CD4-positive, CD25-positive, alpha-beta regulatory T cell (primary cell): ENCODE results near the gene TLX2. TPM values are rescaled to one million over a fixed set of nuclear protein-coding genes. Genes with fewer than 3 reads are reported as not detected.

Experiments
- ATAC-seq, 2 donors: fragments of 150-1000 bp; cut with Tn5 transposase; one replicate each; pipeline ENCODE4 v1.10.0; 2021; ENCODE audit warnings: low read depth in 2 of 2, moderate number of reproducible peaks in 2 of 2, moderate library complexity in 1 of 2
- DNase-seq, 3 donors: peaks; one replicate each; pipeline versions ENCODE4 v3.0.0 to v3.0.0-alpha.2; 2012 to 2022; ENCODE audit warnings: mixed read lengths in 1 of 3
- H3K27ac ChIP-seq: one replicate; pipeline ENCODE4 v1.7.0; 2013; ENCODE audit warnings: mild to moderate bottlenecking, low read length; ENCODE audit not compliant: insufficient read depth, poor library complexity, severe bottlenecking
- H3K27me3 ChIP-seq: one replicate; pipeline ENCODE4 v1.7.0; 2013; ENCODE audit warnings: low read length; ENCODE audit not compliant: control insufficient read depth, insufficient read depth
- H3K36me3 ChIP-seq: one replicate; pipeline ENCODE4 v1.7.0; 2013; ENCODE audit warnings: mild to moderate bottlenecking, low read length, moderate library complexity; ENCODE audit not compliant: control insufficient read depth, insufficient read depth
- H3K4me1 ChIP-seq: 2 replicates; pipeline ENCODE4 v1.7.0; 2013; ENCODE audit warnings: mild to moderate bottlenecking, low read length; ENCODE audit not compliant: insufficient read depth, control insufficient read depth, poor library complexity, severe bottlenecking
- H3K4me3 ChIP-seq: one replicate; pipeline ENCODE4 v1.7.0; 2013; ENCODE audit warnings: low read depth, mild to moderate bottlenecking, low read length, moderate library complexity
- H3K9me3 ChIP-seq, 2 experiments: 1 replicate in 1 of 2; 2 replicates in 1 of 2; pipeline ENCODE4 v1.7.0; 2013; ENCODE audit warnings: low read length in 2 of 2, mild to moderate bottlenecking in 1 of 2, moderate library complexity in 1 of 2; ENCODE audit not compliant: control insufficient read depth in 2 of 2
- H3K27ac Mint-ChIP-seq, 3 donors: one replicate each; pipeline ENCODE4 v1.8.0; 2020 to 2022; ENCODE audit warnings: mild to moderate bottlenecking in 3 of 3, mixed read lengths in 3 of 3, moderate library complexity in 2 of 3
- H3K27me3 Mint-ChIP-seq: one replicate; pipeline ENCODE4 v1.8.0; 2022; ENCODE audit warnings: mild to moderate bottlenecking, mixed read lengths
- H3K36me3 Mint-ChIP-seq: one replicate; pipeline ENCODE4 v1.8.0; 2020; ENCODE audit warnings: mixed read lengths
- H3K4me1 Mint-ChIP-seq, 4 donors: one replicate each; pipeline ENCODE4 v1.8.0; 2020 to 2022; ENCODE audit warnings: mixed read lengths in 4 of 4, mild to moderate bottlenecking in 1 of 4
- H3K4me3 Mint-ChIP-seq, 4 donors: one replicate each; pipeline ENCODE4 v1.8.0; 2020 to 2022; ENCODE audit warnings: mild to moderate bottlenecking in 4 of 4, mixed read lengths in 4 of 4, moderate library complexity in 3 of 4
- H3K9me3 Mint-ChIP-seq, 7 donors: one replicate each; pipeline ENCODE4 v1.8.0; 2020 to 2022; ENCODE audit warnings: mixed read lengths in 7 of 7, mild to moderate bottlenecking in 3 of 7, moderate library complexity in 2 of 7
- polyA plus RNA-seq, 4 donors: library from polyadenylated mRNA; unstranded; fragments of 300-500 nt; fragmentation: Illumina TruSeq; gene quantifications; one replicate each; pipeline ENCODE4 v1.2.3, GENCODE V29; 2021
- total RNA-seq: library from RNA; stranded (reverse); gene quantifications from one replicate; pipeline ENCODE4 v1.2.3, GENCODE V29; 2022

The TLX2 gene
- total and polyA plus RNA-seq, 5 donors from 2014 or later, result 0.10 to 0.14 TPM; not detected in 3

DNA sequence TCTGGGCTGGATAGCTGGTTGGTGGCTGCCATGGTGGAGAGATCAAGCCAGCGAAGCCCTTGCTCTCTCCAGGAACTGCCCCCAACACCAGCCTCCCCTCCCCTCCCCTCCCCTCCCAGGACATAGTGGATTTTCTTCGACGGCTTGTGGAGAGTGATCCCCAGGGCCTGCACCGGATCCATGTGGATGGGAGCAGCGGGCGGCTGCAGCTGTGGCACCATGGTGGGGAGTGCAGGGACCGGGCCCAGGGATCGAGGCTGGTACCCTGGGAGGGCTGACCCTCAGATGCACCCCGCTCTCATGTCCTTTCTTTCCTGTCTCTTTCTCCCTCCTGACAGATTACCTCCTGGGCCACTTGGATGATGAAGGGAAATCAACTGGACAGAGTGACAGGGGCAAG lies 24.3 kb upstream of the TLX2 start:
- no peak for ATAC-seq
- Histone ChIP-seq H3K27me3 (no peaks in the 10 kb centered on the region), H3K27ac (no peak overlapping the region), H3K4me1 (no peaks in the 10 kb centered on the region), H3K9me3 (no peaks in the 10 kb centered on the region), H3K36me3 (peaks cover 59% of the 10 kb centered on the region), H3K4me3 (no peak overlapping the region)
- H3K9me3 Mint-ChIP-seq, result peaks cover 0 to 2% (median 0%) of the 10 kb centered on the region in 7 donors
- peaks cover 42% of the 10 kb centered on the region for H3K36me3 Mint-ChIP-seq
- no peak for DNase-seq
- peaks cover 0 to 13% (median 7%) of the 10 kb centered on the region in 4 donors for H3K4me1 Mint-ChIP-seq
- H3K27ac Mint-ChIP-seq, result no peak overlapping the region
- no peak overlapping the region for H3K4me3 Mint-ChIP-seq
- H3K27me3 Mint-ChIP-seq, result no peaks in the 10 kb centered on the region

DNA sequence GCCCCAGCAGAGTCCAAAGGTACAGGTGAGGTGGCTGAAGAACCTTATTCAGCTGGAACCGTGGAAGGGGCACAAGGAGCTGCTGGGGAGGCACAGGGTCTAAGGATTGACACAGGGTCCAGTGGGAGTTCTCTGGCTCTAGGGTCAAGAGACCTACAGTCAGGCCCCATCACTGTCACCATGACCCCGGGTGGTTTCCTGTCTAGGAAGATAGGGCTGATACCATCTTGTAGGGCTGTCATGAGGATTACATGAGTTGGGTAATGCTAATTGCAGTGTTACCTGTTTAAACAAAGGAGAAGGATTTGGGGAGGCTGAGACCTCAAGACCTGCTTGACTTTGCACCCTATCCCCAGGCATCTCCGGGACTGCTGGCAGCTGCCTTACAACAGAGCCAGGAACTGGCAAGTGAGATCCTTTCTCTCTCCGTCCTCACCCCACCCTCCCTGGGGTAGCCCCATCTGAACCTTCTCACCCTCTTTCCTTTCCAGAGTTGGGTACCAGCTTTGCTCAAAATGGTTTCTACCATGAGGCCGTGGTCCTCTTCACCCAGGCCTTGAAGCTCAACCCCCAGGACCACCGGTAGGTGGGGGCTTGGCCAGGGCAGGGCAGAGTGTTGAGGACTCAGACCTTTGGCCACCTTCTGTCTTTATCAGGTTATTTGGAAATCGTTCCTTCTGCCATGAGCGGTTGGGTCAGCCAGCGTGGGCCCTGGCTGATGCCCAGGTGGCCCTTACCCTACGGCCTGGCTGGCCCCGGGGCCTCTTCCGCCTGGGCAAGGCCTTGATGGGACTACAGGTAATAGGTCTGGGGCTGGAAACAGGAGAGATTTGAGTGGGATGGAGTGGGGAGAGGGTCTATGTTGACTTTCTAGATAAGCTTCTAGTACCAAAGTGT lies 22.4 kb upstream of the TLX2 start:
- no peak overlapping the region for H3K27ac ChIP-seq
- no peak overlapping the region for H3K4me3 Mint-ChIP-seq
- ATAC-seq (no peak), DNase-seq (no peak)
- no peaks in the 10 kb centered on the region for H3K9me3 ChIP-seq
- H3K27ac Mint-ChIP-seq, result no peak overlapping the region
- H3K4me1 Mint-ChIP-seq, result peaks cover 0 to 7% (median 3%) of the 10 kb centered on the region in 4 donors
- peaks cover 47% of the 10 kb centered on the region for H3K36me3 ChIP-seq
- H3K4me3 ChIP-seq, result no peak overlapping the region
- H3K9me3 Mint-ChIP-seq, result peaks cover 0 to 2% (median 0%) of the 10 kb centered on the region in 7 donors
- H3K36me3 Mint-ChIP-seq, result peaks cover 43% of the 10 kb centered on the region
- no peaks in the 10 kb centered on the region for H3K4me1 ChIP-seq
- H3K27me3 ChIP-seq, result no peaks in the 10 kb centered on the region
- no peaks in the 10 kb centered on the region for H3K27me3 Mint-ChIP-seq

DNA sequence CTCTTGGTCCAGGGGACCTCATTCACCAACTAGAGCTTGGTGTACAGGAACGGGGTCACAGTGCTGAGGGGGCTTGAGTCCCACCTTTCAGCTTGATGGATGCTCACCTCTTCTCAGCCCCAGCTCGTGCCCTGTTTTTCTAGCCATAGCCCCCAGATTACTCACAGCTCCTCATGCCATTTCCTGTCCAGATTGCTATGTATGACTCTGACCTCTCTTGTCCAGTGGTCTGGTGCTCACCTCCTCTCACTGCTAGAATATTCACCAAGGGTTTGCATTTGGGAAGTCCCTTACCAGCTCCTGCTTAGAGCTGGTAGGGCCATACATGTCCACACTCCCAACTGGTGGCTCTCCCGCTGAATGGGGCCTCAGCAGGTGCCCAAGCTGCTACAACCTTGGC lies 20.7 kb upstream of the TLX2 start:
- Mint-ChIP-seq H3K36me3 (peaks cover 42% of the 10 kb centered on the region), H3K4me1 (peaks cover 0 to 16% (median 9%) of the 10 kb centered on the region in 4 donors), H3K27ac (peak overlapping the region in 2 of 3 donors; percentile 39 to 64), H3K9me3 (peaks cover 0 to 2% (median 0%) of the 10 kb centered on the region in 7 donors), H3K27me3 (peaks cover 7% of the 10 kb centered on the region), H3K4me3 (no peak overlapping the region)
- peaks cover 11% of the 10 kb centered on the region for H3K4me1 ChIP-seq
- no peaks in the 10 kb centered on the region for H3K9me3 ChIP-seq
- no peak overlapping the region for H3K4me3 ChIP-seq
- ATAC-seq (no peak), DNase-seq (no peak)
- H3K36me3 ChIP-seq, result peaks cover 42% of the 10 kb centered on the region
- H3K27ac ChIP-seq, result no peak overlapping the region
- H3K27me3 ChIP-seq, result no peaks in the 10 kb centered on the region

DNA sequence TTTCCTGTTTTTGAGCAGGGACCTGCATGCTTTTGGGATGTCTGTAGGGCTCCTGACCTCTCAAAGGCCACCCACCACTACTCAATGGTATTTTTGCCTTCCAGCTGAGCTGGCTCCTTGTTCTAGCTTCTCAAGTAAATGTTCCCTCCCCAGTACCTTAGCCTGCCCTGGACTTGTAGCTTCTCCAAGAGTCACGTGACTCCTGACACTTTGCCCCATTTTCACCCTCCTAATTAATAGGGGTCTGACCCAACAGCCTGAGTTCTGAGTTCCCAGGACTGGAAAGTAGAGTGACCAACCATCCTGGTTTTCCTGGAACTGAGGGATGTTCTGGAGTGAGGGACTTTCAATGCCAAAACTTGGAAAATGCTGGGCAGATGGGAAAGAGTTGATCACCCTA lies 18.8 kb upstream of the TLX2 start:
- Mint-ChIP-seq H3K36me3 (peaks cover 30% of the 10 kb centered on the region), H3K4me1 (peaks cover 0 to 29% (median 9%) of the 10 kb centered on the region in 4 donors), H3K9me3 (no peaks in the 10 kb centered on the region), H3K4me3 (peak overlapping the region in 1 of 4 donors; percentile 56), H3K27ac (no peak overlapping the region), H3K27me3 (peaks cover 23% of the 10 kb centered on the region)
- H3K27me3 ChIP-seq, result no peaks in the 10 kb centered on the region
- no peak overlapping the region for H3K4me3 ChIP-seq
- peaks cover 31% of the 10 kb centered on the region for H3K36me3 ChIP-seq
- no peak for DNase-seq
- no peak for ATAC-seq
- no peaks in the 10 kb centered on the region for H3K9me3 ChIP-seq
- no peak overlapping the region for H3K27ac ChIP-seq
- peaks cover 23% of the 10 kb centered on the region for H3K4me1 ChIP-seq

DNA sequence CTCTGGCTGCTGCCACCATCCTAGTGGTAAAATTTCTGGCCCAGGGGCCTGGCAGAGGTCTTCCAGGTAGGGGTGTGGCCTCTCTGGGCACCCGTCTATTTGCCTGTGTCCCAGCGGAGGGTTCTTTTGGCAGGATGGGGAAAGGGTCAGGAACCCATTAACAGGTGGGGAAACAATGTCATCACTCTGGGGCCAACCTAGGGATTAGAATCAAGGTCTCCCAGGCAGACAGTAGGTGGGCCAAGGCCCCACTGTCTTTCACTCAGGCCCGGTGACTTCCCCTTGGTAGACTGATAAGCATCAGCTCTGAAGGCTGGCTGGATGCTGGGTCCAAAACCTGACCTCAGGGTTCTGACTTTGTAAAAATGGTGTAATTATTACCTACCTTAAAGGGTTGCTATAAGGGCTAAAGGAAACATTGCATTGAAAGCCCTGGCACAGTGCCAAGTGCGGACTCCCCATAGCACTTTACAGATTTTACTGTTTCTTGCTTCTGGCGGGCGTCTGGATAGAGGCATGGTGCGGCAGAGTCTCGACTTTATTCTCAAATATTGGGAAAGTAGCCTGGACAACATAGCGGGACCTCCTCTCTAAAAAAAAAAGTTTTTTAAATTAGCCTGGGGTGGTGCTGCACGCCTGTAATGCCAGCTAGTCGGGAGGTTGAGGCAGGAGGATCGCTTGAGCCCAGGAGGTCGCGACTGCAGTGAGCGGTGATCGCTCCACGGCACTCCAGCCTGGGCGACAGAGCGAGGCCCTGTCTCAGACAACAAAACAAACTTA lies 17.1 kb upstream of the TLX2 start:
- no peak overlapping the region for H3K27ac Mint-ChIP-seq
- H3K27me3 ChIP-seq, result peaks cover 2% of the 10 kb centered on the region

DNA sequence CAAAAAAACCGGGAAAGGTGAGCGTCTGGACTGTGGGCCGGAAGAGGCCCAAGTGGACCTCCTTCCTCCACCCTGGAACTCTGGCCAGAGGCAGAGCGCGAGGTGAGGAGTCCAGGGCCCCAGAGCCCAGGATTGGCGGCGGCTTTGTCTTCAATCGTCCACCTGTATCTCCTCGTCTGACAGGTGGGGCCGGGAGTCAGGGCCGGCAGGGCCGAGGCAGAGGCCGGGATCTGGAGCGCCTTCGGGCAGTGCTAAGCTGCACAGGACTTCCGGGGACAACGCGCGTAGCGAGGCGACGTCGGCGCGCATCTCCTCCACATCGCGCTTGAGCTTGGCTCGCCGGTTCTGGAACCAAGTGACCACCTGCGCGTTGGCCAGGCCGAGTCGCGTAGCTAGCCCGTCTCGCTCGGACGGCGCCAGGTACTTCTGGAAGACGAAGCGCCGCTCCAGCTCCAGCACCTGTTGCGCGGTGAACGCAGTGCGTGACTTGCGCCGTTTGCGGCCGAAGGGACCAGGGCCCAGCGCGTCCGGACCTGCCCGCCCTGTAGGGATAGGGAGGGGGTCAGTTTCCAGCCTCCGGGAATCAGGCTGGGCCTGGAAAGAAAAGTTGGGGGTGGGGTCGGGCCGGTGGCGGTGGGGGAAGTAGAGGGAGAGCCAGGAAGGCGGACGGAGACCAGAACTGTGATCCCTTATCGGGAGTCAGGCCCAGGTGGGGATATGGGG lies 16.3 kb upstream of the TLX2 start:
- peak in 2 of 3 donors; percentile 22 to 57 for DNase-seq
- Mint-ChIP-seq H3K4me3 (peak overlapping the region; percentile 80 to 91 (median 88)), H3K27me3 (peaks cover 47% of the 10 kb centered on the region), H3K27ac (peak overlapping the region in 1 of 3 donors; percentile 41), H3K36me3 (peaks cover 22% of the 10 kb centered on the region), H3K4me1 (peaks cover 0 to 46% (median 12%) of the 10 kb centered on the region in 4 donors), H3K9me3 (peaks cover 0 to 1% (median 0%) of the 10 kb centered on the region in 7 donors)
- Histone ChIP-seq H3K36me3 (peaks cover 6% of the 10 kb centered on the region), H3K9me3 (no peaks in the 10 kb centered on the region), H3K4me1 (peaks cover 31% of the 10 kb centered on the region), H3K4me3 (peak overlapping the region; percentile 65), H3K27ac (no peak overlapping the region), H3K27me3 (peaks cover 2% of the 10 kb centered on the region)
- ATAC-seq, result peak; percentile 17 to 32

More for the DNA sequence above, 17.1 kb upstream of the TLX2 start:
- DNase-seq (no peak), ATAC-seq (no peak)
- Histone ChIP-seq H3K36me3 (peaks cover 14% of the 10 kb centered on the region), H3K4me3 (no peak overlapping the region), H3K9me3 (no peaks in the 10 kb centered on the region), H3K27ac (no peak overlapping the region), H3K4me1 (peaks cover 23% of the 10 kb centered on the region)
- Mint-ChIP-seq H3K9me3 (peaks cover 0 to 1% (median 0%) of the 10 kb centered on the region in 7 donors), H3K27me3 (peaks cover 40% of the 10 kb centered on the region), H3K36me3 (peaks cover 23% of the 10 kb centered on the region), H3K4me3 (peak overlapping the region; percentile 71 to 91 (median 82)), H3K4me1 (peaks cover 0 to 38% (median 12%) of the 10 kb centered on the region in 4 donors)
